Panc1 (cell line): Measurements from ENCODE around the gene NRG2. TPM values are rescaled to one million over a fixed set of nuclear protein-coding genes. Genes with fewer than 3 reads are reported as not detected.

ENCODE experiments used
- ATAC-seq: fragments of 200-7000 bp; cut with Tn5 transposase; 2 replicates; pipeline ENCODE4 v1.9.1; 2020; ENCODE audit warnings: mild to moderate bottlenecking, moderate library complexity
- BruUV-seq: library from RNA; stranded (reverse); fragments of 400-500 nt; replicated peaks from 2 replicates; lab custom pipeline; 2021; lab: Mats Ljungman, UMichigan
- CTCF ChIA-PET: fragments of 300-600 bp; sonication (Branson Sonifier 250); formaldehyde crosslinking; loops from one replicate; lab custom pipeline; 2022; ENCODE audit warnings: antibody characterized with exemption; lab: Charles Lee
- POLR2A ChIA-PET: fragments of 300-600 bp; sonication (Branson Sonifier 250); formaldehyde crosslinking; loops from one replicate; lab custom pipeline; 2022; ENCODE audit warnings: antibody characterized with exemption; lab: Charles Lee
- DNase-seq: peaks from one replicate; pipeline ENCODE4 v3.0.0-alpha.2; 2010; ENCODE audit warnings: low read depth, low spot score
- H3K27ac ChIP-seq: 2 replicates; pipeline ENCODE4 v1.5.1; 2011; ENCODE audit warnings: mild to moderate bottlenecking, low read length, inconsistent platforms
- H3K27me3 ChIP-seq: fragments of 200-500 bp; sonication (Bioruptor generic); 2 replicates; pipeline ENCODE4 v1.6.0; 2014; ENCODE audit warnings: low read length, inconsistent platforms; ENCODE audit not compliant: control insufficient read depth, insufficient read depth
- H3K36me3 ChIP-seq: fragments of 200-500 bp; sonication (Bioruptor generic); 2 replicates; pipeline ENCODE4 v1.5.1; 2014; ENCODE audit warnings: inconsistent platforms, mild to moderate bottlenecking, low read length, moderate library complexity; ENCODE audit not compliant: control insufficient read depth, insufficient read depth
- H3K4me1 ChIP-seq: 2 replicates; pipeline ENCODE4 v1.5.1; 2011; ENCODE audit warnings: inconsistent platforms, mild to moderate bottlenecking, low read length, moderate library complexity; ENCODE audit not compliant: control insufficient read depth, insufficient read depth
- H3K4me3 ChIP-seq, 2 experiments: 2 replicates each; pipeline ENCODE4 v1.5.1; 2011 to 2012; ENCODE audit warnings: low read depth in 2 of 2, low read length in 2 of 2, mild to moderate bottlenecking in 2 of 2, inconsistent platforms in 1 of 2, moderate library complexity in 1 of 2
- H3K9me3 ChIP-seq: fragments of 200-500 bp; sonication (Bioruptor generic); 2 replicates; pipeline ENCODE4 v1.5.1; 2014; ENCODE audit warnings: low read depth, mild to moderate bottlenecking, inconsistent platforms, low read length, moderate library complexity; ENCODE audit not compliant: control insufficient read depth, insufficient read depth
- POLR2AphosphoS5 ChIP-seq: IDR thresholded peaks from 2 replicates; pipeline ENCODE4 v1.6.1; 2012; ENCODE audit warnings: mild to moderate bottlenecking, low read depth, low read length, moderate library complexity
- SIN3A ChIP-seq: IDR thresholded peaks from 2 replicates; pipeline ENCODE4 v1.6.1; 2012; ENCODE audit warnings: low read depth, mild to moderate bottlenecking, low read length, moderate library complexity, borderline replicate concordance; ENCODE audit not compliant: insufficient read depth
- TCF7L2 ChIP-seq: IDR thresholded peaks from 2 replicates; pipeline ENCODE4 v1.6.1; 2011; ENCODE audit warnings: mild to moderate bottlenecking, low read depth, low read length, inconsistent platforms
- in situ Hi-C: cut with HindIII; loops from 2 replicates; pipeline ENCODE4 v1.10.0; 2016; ENCODE audit warnings: low sequenced_read_pairs, low pct_unique_long_range_greater_than_20kb
- intact Hi-C: fragments of 100-400 bp; cut with micrococcal nuclease; formaldehyde crosslinking; loops from one replicate; pipeline ENCODE4 v1.10.0; 2022; ENCODE audit not compliant: unreplicated experiment
- total RNA-seq: library from RNA; stranded (reverse); gene quantifications from one replicate; pipeline ENCODE4 v1.2.1, GENCODE V29; 2021; ENCODE audit not compliant: unreplicated experiment
- TF ChIP-seq, protein P1 (sequence below), 2 experiments: IDR thresholded peaks; 2 replicates each; pipeline ENCODE4 v1.6.1; 2011 to 2012; ENCODE audit warnings: low read depth in 2 of 2, control low read depth in 1 of 2, low read length in 1 of 2, mild to moderate bottlenecking in 1 of 2, moderate library complexity in 1 of 2; ENCODE audit not compliant: insufficient read depth in 1 of 2
- TF ChIP-seq, protein P2 (sequence below): fragments of 450-650 bp; IDR thresholded peaks from 2 replicates; pipeline ENCODE4 v1.5.1; 2017; ENCODE audit warnings: mild to moderate bottlenecking

NRG2 gene
- total RNA-seq, 1 experiment from 2014 or later, result 20.2 TPM

DNA sequence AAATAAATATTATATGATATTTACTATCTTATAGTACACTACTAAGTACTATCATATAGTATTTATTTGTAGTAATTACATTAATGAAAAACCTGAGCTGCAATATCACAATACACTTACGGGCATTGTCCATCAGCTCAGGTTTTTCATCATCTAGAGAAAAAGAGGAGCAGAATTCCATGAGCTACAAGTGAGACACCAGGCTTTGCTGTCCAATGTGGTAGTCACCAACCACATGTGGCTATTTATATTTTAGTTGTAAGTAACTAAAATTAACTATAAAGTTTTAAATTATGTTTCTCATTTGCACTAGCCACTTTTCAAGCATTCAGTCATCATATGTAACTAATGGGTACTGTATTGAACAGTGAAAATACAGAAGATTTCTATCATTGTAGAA is 13.8 kb upstream of the NRG2 start:
- CTCF ChIA-PET, result no interaction called here
- no peaks in the 10 kb centered on the region for H3K9me3 ChIP-seq
- DNase-seq, result no peak
- no peak overlapping the region for H3K27ac ChIP-seq
- peaks cover 9% of the 10 kb centered on the region; the same call in 1 of the 2 replicates for H3K27me3 ChIP-seq
- intact Hi-C loops, result no loop called here
- no peak overlapping the region for H3K4me3 ChIP-seq
- in situ Hi-C loops, result no loop called here
- TF ChIP-seq, protein P1, sequence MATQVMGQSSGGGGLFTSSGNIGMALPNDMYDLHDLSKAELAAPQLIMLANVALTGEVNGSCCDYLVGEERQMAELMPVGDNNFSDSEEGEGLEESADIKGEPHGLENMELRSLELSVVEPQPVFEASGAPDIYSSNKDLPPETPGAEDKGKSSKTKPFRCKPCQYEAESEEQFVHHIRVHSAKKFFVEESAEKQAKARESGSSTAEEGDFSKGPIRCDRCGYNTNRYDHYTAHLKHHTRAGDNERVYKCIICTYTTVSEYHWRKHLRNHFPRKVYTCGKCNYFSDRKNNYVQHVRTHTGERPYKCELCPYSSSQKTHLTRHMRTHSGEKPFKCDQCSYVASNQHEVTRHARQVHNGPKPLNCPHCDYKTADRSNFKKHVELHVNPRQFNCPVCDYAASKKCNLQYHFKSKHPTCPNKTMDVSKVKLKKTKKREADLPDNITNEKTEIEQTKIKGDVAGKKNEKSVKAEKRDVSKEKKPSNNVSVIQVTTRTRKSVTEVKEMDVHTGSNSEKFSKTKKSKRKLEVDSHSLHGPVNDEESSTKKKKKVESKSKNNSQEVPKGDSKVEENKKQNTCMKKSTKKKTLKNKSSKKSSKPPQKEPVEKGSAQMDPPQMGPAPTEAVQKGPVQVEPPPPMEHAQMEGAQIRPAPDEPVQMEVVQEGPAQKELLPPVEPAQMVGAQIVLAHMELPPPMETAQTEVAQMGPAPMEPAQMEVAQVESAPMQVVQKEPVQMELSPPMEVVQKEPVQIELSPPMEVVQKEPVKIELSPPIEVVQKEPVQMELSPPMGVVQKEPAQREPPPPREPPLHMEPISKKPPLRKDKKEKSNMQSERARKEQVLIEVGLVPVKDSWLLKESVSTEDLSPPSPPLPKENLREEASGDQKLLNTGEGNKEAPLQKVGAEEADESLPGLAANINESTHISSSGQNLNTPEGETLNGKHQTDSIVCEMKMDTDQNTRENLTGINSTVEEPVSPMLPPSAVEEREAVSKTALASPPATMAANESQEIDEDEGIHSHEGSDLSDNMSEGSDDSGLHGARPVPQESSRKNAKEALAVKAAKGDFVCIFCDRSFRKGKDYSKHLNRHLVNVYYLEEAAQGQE (IDR thresholded peaks at IDR 0.05; ENCODE audit: insufficient read depth in 1 of 2, low read depth in 2 of 2, low read length in 1 of 2), result no peak
- TF ChIP-seq SIN3A (no peak), TCF7L2 (no peak), POLR2AphosphoS5 (no peak)
- TF ChIP-seq, protein P2, sequence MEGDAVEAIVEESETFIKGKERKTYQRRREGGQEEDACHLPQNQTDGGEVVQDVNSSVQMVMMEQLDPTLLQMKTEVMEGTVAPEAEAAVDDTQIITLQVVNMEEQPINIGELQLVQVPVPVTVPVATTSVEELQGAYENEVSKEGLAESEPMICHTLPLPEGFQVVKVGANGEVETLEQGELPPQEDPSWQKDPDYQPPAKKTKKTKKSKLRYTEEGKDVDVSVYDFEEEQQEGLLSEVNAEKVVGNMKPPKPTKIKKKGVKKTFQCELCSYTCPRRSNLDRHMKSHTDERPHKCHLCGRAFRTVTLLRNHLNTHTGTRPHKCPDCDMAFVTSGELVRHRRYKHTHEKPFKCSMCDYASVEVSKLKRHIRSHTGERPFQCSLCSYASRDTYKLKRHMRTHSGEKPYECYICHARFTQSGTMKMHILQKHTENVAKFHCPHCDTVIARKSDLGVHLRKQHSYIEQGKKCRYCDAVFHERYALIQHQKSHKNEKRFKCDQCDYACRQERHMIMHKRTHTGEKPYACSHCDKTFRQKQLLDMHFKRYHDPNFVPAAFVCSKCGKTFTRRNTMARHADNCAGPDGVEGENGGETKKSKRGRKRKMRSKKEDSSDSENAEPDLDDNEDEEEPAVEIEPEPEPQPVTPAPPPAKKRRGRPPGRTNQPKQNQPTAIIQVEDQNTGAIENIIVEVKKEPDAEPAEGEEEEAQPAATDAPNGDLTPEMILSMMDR, result no peak
- no peaks in the 10 kb centered on the region for H3K36me3 ChIP-seq
- POLR2A ChIA-PET, result interaction anchor here (0.5 kb wide), 1 partner anchor 17 kb away, joined by 5 read pairs; no protein-coding TSS in a partner anchor
- ATAC-seq, result no peak
- H3K4me1 ChIP-seq, result no peaks in the 10 kb centered on the region
- BruUV-seq, result no TSS peak

DNA sequence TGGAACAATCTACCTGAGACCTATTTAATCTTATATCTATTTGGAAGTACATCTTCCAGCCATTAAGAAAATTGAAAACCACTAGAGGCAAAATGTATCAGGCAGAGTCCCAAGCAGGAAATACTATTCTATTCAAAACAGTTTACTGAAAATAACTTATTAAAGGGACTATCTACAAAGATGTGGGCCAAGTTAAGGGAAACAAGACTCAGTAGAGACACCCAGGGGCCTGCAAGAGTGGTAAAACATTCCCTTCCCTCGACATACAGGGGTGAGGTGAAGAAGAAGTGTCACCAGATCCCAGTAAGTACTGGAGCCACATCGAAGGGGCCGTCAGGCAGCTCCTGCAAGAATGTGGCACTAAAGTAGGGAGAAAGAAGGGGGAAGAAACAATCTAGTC is 12.1 kb upstream of the NRG2 start:
- no TSS peak for BruUV-seq
- H3K9me3 ChIP-seq, result no peaks in the 10 kb centered on the region
- intact Hi-C loops, result no loop called here
- ATAC-seq (no peak), DNase-seq (no peak)
- H3K36me3 ChIP-seq, result no peaks in the 10 kb centered on the region
- peaks cover 9% of the 10 kb centered on the region; the same call in 1 of the 2 replicates for H3K27me3 ChIP-seq
- H3K27ac ChIP-seq, result no peak overlapping the region
- POLR2A ChIA-PET, result interaction anchor here (0.6 to 0.7 kb wide), 2 partner anchors 65 to 181 kb away, joined by 5 to 6 read pairs; no protein-coding TSS in a partner anchor
- H3K4me1 ChIP-seq, result no peaks in the 10 kb centered on the region
- no peak overlapping the region for H3K4me3 ChIP-seq
- in situ Hi-C loops, result no loop called here
- no peak for TF ChIP-seq TCF7L2
- no peak for TF ChIP-seq POLR2AphosphoS5
- TF ChIP-seq, protein P2, result no peak
- TF ChIP-seq SIN3A, result no peak
- TF ChIP-seq, protein P1 (IDR thresholded peaks at IDR 0.05; ENCODE audit: insufficient read depth in 1 of 2, low read depth in 2 of 2, low read length in 1 of 2), result no peak
- CTCF ChIA-PET, result interaction anchor here (0.7 kb wide), 1 partner anchor 654 kb away, joined by 3 read pairs; no protein-coding TSS in a partner anchor
